ENCODE data around the gene PACRG.
A peak's percentile ranks its signal among the peaks of the same experiment; 100 is the strongest.

Gene PACRG

GRCh38 chr6:163137398-163137881 is 409.7 kb downstream of the PACRG start:
- no peak for DNase-seq (ENCODE audit: low read depth)
- TF ChIP-seq, protein P1, sequence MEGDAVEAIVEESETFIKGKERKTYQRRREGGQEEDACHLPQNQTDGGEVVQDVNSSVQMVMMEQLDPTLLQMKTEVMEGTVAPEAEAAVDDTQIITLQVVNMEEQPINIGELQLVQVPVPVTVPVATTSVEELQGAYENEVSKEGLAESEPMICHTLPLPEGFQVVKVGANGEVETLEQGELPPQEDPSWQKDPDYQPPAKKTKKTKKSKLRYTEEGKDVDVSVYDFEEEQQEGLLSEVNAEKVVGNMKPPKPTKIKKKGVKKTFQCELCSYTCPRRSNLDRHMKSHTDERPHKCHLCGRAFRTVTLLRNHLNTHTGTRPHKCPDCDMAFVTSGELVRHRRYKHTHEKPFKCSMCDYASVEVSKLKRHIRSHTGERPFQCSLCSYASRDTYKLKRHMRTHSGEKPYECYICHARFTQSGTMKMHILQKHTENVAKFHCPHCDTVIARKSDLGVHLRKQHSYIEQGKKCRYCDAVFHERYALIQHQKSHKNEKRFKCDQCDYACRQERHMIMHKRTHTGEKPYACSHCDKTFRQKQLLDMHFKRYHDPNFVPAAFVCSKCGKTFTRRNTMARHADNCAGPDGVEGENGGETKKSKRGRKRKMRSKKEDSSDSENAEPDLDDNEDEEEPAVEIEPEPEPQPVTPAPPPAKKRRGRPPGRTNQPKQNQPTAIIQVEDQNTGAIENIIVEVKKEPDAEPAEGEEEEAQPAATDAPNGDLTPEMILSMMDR (conservative IDR thresholded peaks at IDR 0.05; ENCODE audit: low read depth, low read length) = no peak
- no peak overlapping the region for H3K4me3 ChIP-seq (ENCODE audit: low read length)

DNA sequence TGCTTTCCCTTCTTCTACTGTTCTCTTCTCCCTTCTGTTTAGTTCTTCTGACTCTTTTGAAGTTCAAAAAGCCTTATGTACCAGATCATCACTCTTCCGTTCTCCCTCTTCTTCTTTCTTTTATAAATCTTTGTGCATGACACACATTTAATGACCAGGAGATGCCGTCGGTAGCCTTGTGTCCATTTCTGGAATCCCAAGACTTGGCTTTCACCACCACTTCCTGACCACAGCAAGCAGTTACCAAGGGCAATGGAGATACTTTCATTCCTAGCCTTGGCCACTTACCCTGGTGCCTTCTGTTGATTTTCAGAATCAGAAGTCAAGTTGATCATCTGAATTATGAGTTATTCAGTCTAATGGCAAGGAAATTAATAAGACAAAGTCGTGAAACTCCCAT is 418.3 kb downstream of the PACRG start:
- TF ChIP-seq, protein P1 (conservative IDR thresholded peaks at IDR 0.05; ENCODE audit: low read depth, low read length) = no peak
- no peak overlapping the region for H3K4me3 ChIP-seq (ENCODE audit: low read length)
- no peak for DNase-seq (ENCODE audit: low read depth)

DNA sequence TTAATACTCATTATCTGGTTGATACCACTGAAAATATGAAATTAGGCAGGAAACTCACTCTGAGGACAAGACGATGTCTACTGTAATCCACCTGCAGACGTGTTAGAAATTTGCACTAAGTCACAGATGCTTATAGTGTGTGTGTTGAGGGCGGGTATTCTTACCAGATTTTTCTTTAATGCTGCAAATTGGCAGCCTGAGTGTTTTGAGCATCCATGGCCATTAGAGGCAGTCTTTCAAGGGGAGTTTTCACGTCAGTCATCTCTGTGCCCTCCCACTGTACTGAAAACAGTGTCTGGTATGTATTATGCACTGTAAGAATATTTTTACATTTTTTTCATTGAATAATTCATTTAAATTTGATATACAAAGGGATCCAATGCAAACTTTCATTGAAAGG is 420.2 kb downstream of the PACRG start:
- TF ChIP-seq, protein P1 (conservative IDR thresholded peaks at IDR 0.05; ENCODE audit: low read depth, low read length) = peak; percentile 62
- no peak overlapping the region for H3K4me3 ChIP-seq (ENCODE audit: low read length)
- DNase-seq (ENCODE audit: low read depth) = no peak

- H3K4me3 ChIP-seq (ENCODE audit: low read length) = no peak overlapping the region
- TF ChIP-seq, protein P1 (conservative IDR thresholded peaks at IDR 0.05; ENCODE audit: low read depth, low read length) = no peak
- DNase-seq (ENCODE audit: low read depth) = no peak
Observed at GRCh38 chr6:163148451-163149278, 420.9 kb downstream of the PACRG start.

DNA sequence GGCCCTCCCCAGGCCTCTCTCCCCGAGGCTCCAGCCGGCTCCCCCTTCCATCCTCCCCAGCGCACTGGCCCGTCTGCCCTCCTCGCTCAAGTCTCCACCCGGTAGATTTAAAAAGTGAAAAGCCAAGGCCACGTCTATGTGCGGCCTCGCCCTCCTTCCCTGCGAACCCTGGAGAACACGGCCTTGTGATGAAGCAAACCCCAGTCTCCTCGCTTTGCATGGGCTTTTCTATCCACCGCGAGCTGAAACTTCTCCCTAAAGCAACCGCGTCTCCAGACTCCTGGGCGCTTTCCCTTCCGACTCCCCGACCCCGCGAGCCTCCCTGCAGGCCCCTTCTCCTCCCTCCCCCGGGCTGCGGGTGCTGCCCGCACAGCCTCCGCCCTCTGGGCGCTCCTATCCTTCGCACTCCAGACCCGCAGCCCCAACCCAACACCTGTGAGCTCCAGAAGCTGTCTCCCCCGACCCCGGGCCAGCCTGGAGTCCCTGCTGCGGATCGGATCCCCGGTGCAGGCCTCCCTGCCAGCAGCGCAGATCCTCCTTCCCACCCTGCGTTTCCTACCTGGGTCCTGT is 421.6 kb downstream of the PACRG start:
- no peak for DNase-seq (ENCODE audit: low read depth)
- TF ChIP-seq, protein P1 (conservative IDR thresholded peaks at IDR 0.05; ENCODE audit: low read depth, low read length) = no peak
- H3K4me3 ChIP-seq (ENCODE audit: low read length) = no peak overlapping the region

DNA sequence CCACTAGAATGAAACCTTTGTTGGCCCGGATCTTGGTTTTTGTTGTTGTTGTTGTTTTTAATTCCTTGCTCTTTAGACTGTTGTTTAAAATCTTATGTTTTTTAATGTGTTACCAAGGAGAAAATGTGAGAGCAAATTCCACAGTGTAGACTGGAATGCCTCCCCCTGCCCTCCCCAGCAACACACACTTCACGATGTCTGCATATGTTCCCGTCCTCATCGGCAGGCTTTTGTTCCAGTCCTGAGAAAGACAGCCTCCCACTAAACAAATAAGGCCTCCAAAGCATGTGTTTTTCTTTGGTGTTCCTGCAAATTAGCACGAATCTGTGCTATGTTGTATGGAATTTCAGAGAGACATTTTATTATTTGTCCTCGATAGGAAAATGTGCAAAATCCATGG is 423.4 kb downstream of the PACRG start:
- no peak for DNase-seq (ENCODE audit: low read depth)
- TF ChIP-seq, protein P1 (conservative IDR thresholded peaks at IDR 0.05; ENCODE audit: low read depth, low read length) = no peak
- H3K4me3 ChIP-seq (ENCODE audit: low read length) = no peak overlapping the region

DNA sequence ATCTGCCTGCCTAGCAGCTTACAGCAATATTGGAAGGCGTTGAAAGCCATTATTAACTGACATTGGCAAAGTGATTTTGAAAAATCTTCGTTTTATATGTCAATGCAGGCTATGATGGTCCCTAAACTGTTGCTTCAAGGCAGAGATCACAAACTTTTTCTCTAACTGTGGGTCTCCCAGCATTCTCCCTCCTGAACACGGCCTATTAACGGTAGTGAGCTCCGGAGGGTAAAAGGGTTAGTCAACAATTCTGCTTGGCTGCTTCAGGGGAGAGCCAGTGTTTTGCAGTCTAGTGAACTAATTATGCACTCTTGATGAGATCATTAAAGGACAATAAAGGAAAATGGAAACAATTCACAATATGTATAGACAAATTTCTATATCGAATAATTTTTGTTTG is 424.9 kb downstream of the PACRG start:
- TF ChIP-seq, protein P1 (conservative IDR thresholded peaks at IDR 0.05; ENCODE audit: low read depth, low read length) = no peak
- no peak for DNase-seq (ENCODE audit: low read depth)
- no peak overlapping the region for H3K4me3 ChIP-seq (ENCODE audit: low read length)
